Panc1 (cell line): ENCODE results near the gene ABCF3. TPM values are rescaled to one million over a fixed set of nuclear protein-coding genes. Genes with fewer than 3 reads are reported as not detected.

ENCODE experiments used
- ATAC-seq: fragments of 200-7000 bp; cut with Tn5 transposase; 2 replicates; pipeline ENCODE4 v1.9.1; 2020; ENCODE audit warnings: mild to moderate bottlenecking, moderate library complexity
- BruUV-seq: library from RNA; stranded (reverse); fragments of 400-500 nt; replicated peaks from 2 replicates; lab custom pipeline; 2021; lab: Mats Ljungman, UMichigan
- CTCF ChIA-PET: fragments of 300-600 bp; sonication (Branson Sonifier 250); formaldehyde crosslinking; loops from one replicate; lab custom pipeline; 2022; ENCODE audit warnings: antibody characterized with exemption; lab: Charles Lee
- POLR2A ChIA-PET: fragments of 300-600 bp; sonication (Branson Sonifier 250); formaldehyde crosslinking; loops from one replicate; lab custom pipeline; 2022; ENCODE audit warnings: antibody characterized with exemption; lab: Charles Lee
- DNase-seq: peaks from one replicate; pipeline ENCODE4 v3.0.0-alpha.2; 2010; ENCODE audit warnings: low read depth, low spot score
- H3K27ac ChIP-seq: 2 replicates; pipeline ENCODE4 v1.5.1; 2011; ENCODE audit warnings: mild to moderate bottlenecking, low read length, inconsistent platforms
- H3K27me3 ChIP-seq: fragments of 200-500 bp; sonication (Bioruptor generic); 2 replicates; pipeline ENCODE4 v1.6.0; 2014; ENCODE audit warnings: low read length, inconsistent platforms; ENCODE audit not compliant: control insufficient read depth, insufficient read depth
- H3K36me3 ChIP-seq: fragments of 200-500 bp; sonication (Bioruptor generic); 2 replicates; pipeline ENCODE4 v1.5.1; 2014; ENCODE audit warnings: inconsistent platforms, mild to moderate bottlenecking, low read length, moderate library complexity; ENCODE audit not compliant: control insufficient read depth, insufficient read depth
- H3K4me1 ChIP-seq: 2 replicates; pipeline ENCODE4 v1.5.1; 2011; ENCODE audit warnings: inconsistent platforms, mild to moderate bottlenecking, low read length, moderate library complexity; ENCODE audit not compliant: control insufficient read depth, insufficient read depth
- H3K4me3 ChIP-seq, 2 experiments: 2 replicates each; pipeline ENCODE4 v1.5.1; 2011 to 2012; ENCODE audit warnings: low read depth in 2 of 2, low read length in 2 of 2, mild to moderate bottlenecking in 2 of 2, inconsistent platforms in 1 of 2, moderate library complexity in 1 of 2
- H3K9me3 ChIP-seq: fragments of 200-500 bp; sonication (Bioruptor generic); 2 replicates; pipeline ENCODE4 v1.5.1; 2014; ENCODE audit warnings: low read depth, mild to moderate bottlenecking, inconsistent platforms, low read length, moderate library complexity; ENCODE audit not compliant: control insufficient read depth, insufficient read depth
- POLR2AphosphoS5 ChIP-seq: IDR thresholded peaks from 2 replicates; pipeline ENCODE4 v1.6.1; 2012; ENCODE audit warnings: mild to moderate bottlenecking, low read depth, low read length, moderate library complexity
- SIN3A ChIP-seq: IDR thresholded peaks from 2 replicates; pipeline ENCODE4 v1.6.1; 2012; ENCODE audit warnings: low read depth, mild to moderate bottlenecking, low read length, moderate library complexity, borderline replicate concordance; ENCODE audit not compliant: insufficient read depth
- TCF7L2 ChIP-seq: IDR thresholded peaks from 2 replicates; pipeline ENCODE4 v1.6.1; 2011; ENCODE audit warnings: mild to moderate bottlenecking, low read depth, low read length, inconsistent platforms
- in situ Hi-C: cut with HindIII; loops from 2 replicates; pipeline ENCODE4 v1.10.0; 2016; ENCODE audit warnings: low sequenced_read_pairs, low pct_unique_long_range_greater_than_20kb
- intact Hi-C: fragments of 100-400 bp; cut with micrococcal nuclease; formaldehyde crosslinking; loops from one replicate; pipeline ENCODE4 v1.10.0; 2022; ENCODE audit not compliant: unreplicated experiment
- total RNA-seq: library from RNA; stranded (reverse); gene quantifications from one replicate; pipeline ENCODE4 v1.2.1, GENCODE V29; 2021; ENCODE audit not compliant: unreplicated experiment
- TF ChIP-seq, protein P1 (sequence below): fragments of 450-650 bp; IDR thresholded peaks from 2 replicates; pipeline ENCODE4 v1.5.1; 2017; ENCODE audit warnings: mild to moderate bottlenecking
- TF ChIP-seq, protein P2 (sequence below), 2 experiments: IDR thresholded peaks; 2 replicates each; pipeline ENCODE4 v1.6.1; 2011 to 2012; ENCODE audit warnings: low read depth in 2 of 2, control low read depth in 1 of 2, low read length in 1 of 2, mild to moderate bottlenecking in 1 of 2, moderate library complexity in 1 of 2; ENCODE audit not compliant: insufficient read depth in 1 of 2

Gene ABCF3
- total RNA-seq, 1 experiment from 2014 or later: 101 TPM

DNA sequence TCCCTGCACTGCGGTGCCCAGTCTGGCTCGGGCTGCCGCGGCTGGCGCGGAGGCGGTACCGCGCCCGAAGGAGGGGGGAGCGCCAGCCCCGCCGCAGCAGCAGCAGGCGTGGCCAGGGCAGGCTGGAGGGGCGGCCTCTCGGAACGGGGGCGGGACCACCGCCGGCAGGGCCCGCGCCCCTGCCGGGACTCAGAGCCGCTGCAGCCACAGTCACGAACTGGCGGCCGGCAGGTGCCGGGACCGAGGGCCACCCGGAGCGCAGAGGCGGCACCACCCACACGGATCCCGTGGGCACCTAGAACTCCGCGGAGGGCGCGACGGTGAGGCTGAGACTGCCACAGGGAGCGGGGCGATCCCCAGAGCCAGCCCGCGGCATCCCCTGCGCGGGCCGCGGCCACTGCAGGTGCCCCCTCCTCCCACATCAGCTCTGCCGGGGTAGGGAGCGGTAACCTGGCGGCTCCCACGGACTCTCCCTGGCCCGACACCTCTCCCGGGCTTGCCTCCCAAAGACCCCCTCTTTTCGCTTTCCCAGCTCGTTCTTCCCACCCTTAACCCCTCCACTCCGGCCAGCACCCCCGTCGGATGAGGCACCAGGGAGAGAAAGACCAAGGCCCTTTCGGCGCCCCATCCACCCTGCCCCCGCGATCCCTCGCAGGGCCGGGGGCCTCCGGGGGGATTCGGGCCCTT lies 43.5 kb downstream of the ABCF3 start, which contains the start of gene VWA5B2:
Gene VWA5B2 (plus strand): TSS at position 192 of the 687 bp plus-strand sequence. CDS start 944 bp downstream, outside the sequence.
- no TSS peak for BruUV-seq
- DNase-seq (no peak), ATAC-seq (peak; percentile 90)
- in situ Hi-C loops (no loop called here), intact Hi-C loops (no loop called here)
- CTCF ChIA-PET: no interaction called here
- H3K9me3 ChIP-seq: no peaks in the 10 kb centered on the region
- H3K27ac ChIP-seq: no peak within 1 kb of the TSS
- peak within 1 kb of the TSS; percentile 41 to 60 for H3K4me3 ChIP-seq
- POLR2A ChIA-PET: interaction anchor here (0.6 kb wide), 2 partner anchors 21 to 46 kb away, joined by 3 to 5 read pairs; no protein-coding TSS in a partner anchor
- TF ChIP-seq, protein P1, sequence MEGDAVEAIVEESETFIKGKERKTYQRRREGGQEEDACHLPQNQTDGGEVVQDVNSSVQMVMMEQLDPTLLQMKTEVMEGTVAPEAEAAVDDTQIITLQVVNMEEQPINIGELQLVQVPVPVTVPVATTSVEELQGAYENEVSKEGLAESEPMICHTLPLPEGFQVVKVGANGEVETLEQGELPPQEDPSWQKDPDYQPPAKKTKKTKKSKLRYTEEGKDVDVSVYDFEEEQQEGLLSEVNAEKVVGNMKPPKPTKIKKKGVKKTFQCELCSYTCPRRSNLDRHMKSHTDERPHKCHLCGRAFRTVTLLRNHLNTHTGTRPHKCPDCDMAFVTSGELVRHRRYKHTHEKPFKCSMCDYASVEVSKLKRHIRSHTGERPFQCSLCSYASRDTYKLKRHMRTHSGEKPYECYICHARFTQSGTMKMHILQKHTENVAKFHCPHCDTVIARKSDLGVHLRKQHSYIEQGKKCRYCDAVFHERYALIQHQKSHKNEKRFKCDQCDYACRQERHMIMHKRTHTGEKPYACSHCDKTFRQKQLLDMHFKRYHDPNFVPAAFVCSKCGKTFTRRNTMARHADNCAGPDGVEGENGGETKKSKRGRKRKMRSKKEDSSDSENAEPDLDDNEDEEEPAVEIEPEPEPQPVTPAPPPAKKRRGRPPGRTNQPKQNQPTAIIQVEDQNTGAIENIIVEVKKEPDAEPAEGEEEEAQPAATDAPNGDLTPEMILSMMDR: no peak; the same call in 1 of the 2 replicates
- TF ChIP-seq TCF7L2 (no peak), POLR2AphosphoS5 (no peak), SIN3A (no peak)
- TF ChIP-seq, protein P2, sequence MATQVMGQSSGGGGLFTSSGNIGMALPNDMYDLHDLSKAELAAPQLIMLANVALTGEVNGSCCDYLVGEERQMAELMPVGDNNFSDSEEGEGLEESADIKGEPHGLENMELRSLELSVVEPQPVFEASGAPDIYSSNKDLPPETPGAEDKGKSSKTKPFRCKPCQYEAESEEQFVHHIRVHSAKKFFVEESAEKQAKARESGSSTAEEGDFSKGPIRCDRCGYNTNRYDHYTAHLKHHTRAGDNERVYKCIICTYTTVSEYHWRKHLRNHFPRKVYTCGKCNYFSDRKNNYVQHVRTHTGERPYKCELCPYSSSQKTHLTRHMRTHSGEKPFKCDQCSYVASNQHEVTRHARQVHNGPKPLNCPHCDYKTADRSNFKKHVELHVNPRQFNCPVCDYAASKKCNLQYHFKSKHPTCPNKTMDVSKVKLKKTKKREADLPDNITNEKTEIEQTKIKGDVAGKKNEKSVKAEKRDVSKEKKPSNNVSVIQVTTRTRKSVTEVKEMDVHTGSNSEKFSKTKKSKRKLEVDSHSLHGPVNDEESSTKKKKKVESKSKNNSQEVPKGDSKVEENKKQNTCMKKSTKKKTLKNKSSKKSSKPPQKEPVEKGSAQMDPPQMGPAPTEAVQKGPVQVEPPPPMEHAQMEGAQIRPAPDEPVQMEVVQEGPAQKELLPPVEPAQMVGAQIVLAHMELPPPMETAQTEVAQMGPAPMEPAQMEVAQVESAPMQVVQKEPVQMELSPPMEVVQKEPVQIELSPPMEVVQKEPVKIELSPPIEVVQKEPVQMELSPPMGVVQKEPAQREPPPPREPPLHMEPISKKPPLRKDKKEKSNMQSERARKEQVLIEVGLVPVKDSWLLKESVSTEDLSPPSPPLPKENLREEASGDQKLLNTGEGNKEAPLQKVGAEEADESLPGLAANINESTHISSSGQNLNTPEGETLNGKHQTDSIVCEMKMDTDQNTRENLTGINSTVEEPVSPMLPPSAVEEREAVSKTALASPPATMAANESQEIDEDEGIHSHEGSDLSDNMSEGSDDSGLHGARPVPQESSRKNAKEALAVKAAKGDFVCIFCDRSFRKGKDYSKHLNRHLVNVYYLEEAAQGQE (IDR thresholded peaks at IDR 0.05; ENCODE audit: insufficient read depth in 1 of 2, low read depth in 2 of 2, low read length in 1 of 2): no peak
- no peaks in the 10 kb centered on the region; the same call in 1 of the 2 replicates for H3K4me1 ChIP-seq
- H3K36me3 ChIP-seq: peaks cover 2% of the 10 kb centered on the region; the same call in 1 of the 2 replicates
- peaks cover 14% of the 10 kb centered on the region; the same call in 1 of the 2 replicates for H3K27me3 ChIP-seq

DNA sequence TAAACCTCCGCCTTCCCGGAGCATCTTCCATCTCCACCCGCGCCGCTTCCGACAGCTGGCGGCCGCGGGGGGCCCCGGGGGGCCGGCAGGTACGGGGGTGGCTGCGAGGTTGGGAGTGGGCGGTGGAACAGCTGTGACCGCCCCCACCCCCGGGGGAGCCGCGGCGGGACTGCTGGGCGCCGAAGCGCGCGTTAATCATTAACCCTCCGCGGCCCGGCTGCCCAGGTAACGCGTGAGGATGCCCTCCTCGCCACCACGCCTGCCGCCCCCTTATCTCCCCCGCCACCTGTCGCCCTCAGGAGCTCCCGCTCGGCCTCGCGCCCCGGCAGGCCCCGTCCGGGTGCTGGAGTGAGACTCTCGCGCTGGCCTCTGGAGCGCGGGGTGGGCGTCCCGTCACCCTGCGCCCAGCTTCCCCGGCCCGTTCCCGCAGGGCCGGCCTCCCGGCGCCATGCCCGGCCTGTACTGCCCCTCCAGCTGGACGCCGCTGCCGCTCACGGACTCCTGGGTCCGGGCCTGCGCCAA lies 44.1 kb downstream of the ABCF3 start:
- TF ChIP-seq SIN3A: no peak
- TF ChIP-seq, protein P1: no peak
- TF ChIP-seq POLR2AphosphoS5: no peak
- ATAC-seq (0 out of 2 replicates have a peak, but pooled peaks have one; percentile 5), DNase-seq (no peak)
- H3K27ac ChIP-seq: no peak overlapping the region
- peaks cover 14% of the 10 kb centered on the region; the same call in 1 of the 2 replicates for H3K27me3 ChIP-seq
- ChIA-PET POLR2A (interaction anchor here (0.6 kb wide), 2 partner anchors 22 to 46 kb away, joined by 3 to 5 read pairs; no protein-coding TSS in a partner anchor), CTCF (no interaction called here)
- H3K9me3 ChIP-seq: no peaks in the 10 kb centered on the region
- no TSS peak for BruUV-seq
- intact Hi-C loops (no loop called here), in situ Hi-C loops (no loop called here)
- H3K4me1 ChIP-seq: no peaks in the 10 kb centered on the region; the same call in 1 of the 2 replicates
- peak overlapping the region; percentile 41 to 60 for H3K4me3 ChIP-seq
- peaks cover 2% of the 10 kb centered on the region; the same call in 1 of the 2 replicates for H3K36me3 ChIP-seq
